Adipocyte (in vitro differentiated cells): ENCODE measurements around the gene TAPBP.

Source experiments
- DNase-seq: peaks from one replicate; pipeline ENCODE4 v3.0.0-alpha.2; 2015; ENCODE audit warnings: low read depth
- H3K27me3 ChIP-seq: replicated peaks from 2 replicates; pipeline ENCODE4 v1.7.0; 2013; ENCODE audit warnings: mild to moderate bottlenecking, low read length, moderate library complexity; ENCODE audit not compliant: control insufficient read depth, insufficient read depth
- H3K36me3 ChIP-seq: 2 replicates; pipeline ENCODE4 v1.7.0; 2013; ENCODE audit warnings: low read length, mild to moderate bottlenecking, moderate library complexity; ENCODE audit not compliant: control insufficient read depth, insufficient read depth, severe bottlenecking
- H3K4me1 ChIP-seq: 2 replicates; pipeline ENCODE4 v1.7.0; 2013; ENCODE audit warnings: mild to moderate bottlenecking, low read length, moderate library complexity; ENCODE audit not compliant: control insufficient read depth, insufficient read depth
- H3K4me3 ChIP-seq: 2 replicates; pipeline ENCODE4 v1.7.0; 2013; ENCODE audit warnings: mild to moderate bottlenecking, low read length, moderate library complexity
- H3K9ac ChIP-seq: 2 replicates; pipeline ENCODE4 v1.7.0; 2013; ENCODE audit warnings: mild to moderate bottlenecking, low read length, moderate library complexity
- H3K9me3 ChIP-seq: 2 replicates; pipeline ENCODE4 v1.7.0; 2013; ENCODE audit warnings: mild to moderate bottlenecking, low read length, moderate library complexity; ENCODE audit not compliant: control insufficient read depth

The TAPBP gene

DNA sequence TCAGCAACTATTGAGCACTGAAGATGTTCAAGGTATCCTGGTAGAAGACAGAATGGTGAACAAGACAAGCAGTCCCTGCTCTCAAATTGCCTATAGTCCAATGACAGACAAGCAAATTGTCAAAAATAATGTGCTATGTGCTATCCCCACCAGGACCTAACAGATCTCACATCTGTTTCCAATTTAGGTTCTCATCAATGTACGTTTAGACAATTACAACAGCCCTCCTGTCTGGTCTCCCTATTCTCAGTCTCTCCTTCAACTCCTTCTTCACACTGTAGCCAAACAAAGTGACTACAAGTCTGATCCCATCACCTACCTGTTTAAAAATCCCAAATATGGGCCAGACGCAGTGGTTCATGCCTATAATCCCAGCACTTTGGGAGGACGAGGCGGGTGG lies 7.5 kb downstream of the TAPBP start:
- Histone ChIP-seq H3K27me3 (no peaks in the 10 kb centered on the region), H3K4me3 (no peak overlapping the region), H3K4me1 (no peaks in the 10 kb centered on the region), H3K9me3 (no peaks in the 10 kb centered on the region), H3K9ac (no peak overlapping the region), H3K36me3 (peaks cover 30% of the 10 kb centered on the region)
- DNase-seq, result no peak

DNA sequence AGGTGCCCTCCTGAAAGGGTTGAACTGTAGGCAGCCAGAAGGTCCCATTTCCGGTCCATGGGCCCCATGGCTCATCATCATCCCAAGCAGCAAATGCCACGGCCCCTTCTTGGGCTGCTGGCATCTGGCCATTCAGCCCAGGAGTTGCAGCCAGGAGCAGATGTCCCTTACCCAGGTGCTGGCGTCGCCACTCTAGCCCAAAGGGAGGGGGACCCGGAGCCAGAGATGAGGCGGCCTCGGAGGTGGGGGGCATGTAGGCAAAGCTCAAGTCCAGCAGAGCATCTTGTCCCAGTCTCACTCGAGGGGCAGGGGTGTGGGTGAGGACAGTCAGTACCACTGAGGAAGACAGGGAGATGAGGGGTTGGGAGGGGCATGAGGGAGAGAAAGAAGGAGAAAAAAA lies 8.8 kb downstream of the TAPBP start:
- Histone ChIP-seq H3K36me3 (peaks cover 30% of the 10 kb centered on the region), H3K27me3 (no peaks in the 10 kb centered on the region), H3K4me3 (no peak overlapping the region), H3K9ac (no peak overlapping the region), H3K9me3 (no peaks in the 10 kb centered on the region), H3K4me1 (peaks cover 7% of the 10 kb centered on the region)
- no peak for DNase-seq

DNA sequence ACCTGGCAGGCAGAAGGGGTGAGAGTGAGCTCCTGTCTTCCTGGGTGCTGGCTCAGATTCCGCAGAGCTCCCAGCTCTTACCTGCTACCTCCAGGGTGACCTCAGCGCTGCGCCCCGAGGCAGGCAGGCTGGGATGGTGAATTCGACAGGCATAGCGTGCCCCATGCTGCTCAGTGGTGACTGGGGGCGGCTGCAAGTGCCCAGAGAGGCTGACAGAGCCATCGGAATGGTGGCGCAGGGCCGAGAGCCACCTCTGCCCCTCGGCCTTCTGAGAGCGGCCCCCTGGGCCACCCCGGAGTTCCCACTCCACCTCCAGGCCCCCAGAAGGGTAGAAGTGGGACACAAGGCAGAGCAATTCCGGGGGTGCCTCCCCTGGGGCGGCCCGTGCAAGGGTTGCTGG lies 9.7 kb downstream of the TAPBP start:
- Histone ChIP-seq H3K9ac (no peak overlapping the region), H3K9me3 (no peaks in the 10 kb centered on the region), H3K4me1 (peaks cover 7% of the 10 kb centered on the region), H3K27me3 (no peaks in the 10 kb centered on the region), H3K4me3 (no peak overlapping the region), H3K36me3 (peaks cover 30% of the 10 kb centered on the region)
- DNase-seq, result no peak

DNA sequence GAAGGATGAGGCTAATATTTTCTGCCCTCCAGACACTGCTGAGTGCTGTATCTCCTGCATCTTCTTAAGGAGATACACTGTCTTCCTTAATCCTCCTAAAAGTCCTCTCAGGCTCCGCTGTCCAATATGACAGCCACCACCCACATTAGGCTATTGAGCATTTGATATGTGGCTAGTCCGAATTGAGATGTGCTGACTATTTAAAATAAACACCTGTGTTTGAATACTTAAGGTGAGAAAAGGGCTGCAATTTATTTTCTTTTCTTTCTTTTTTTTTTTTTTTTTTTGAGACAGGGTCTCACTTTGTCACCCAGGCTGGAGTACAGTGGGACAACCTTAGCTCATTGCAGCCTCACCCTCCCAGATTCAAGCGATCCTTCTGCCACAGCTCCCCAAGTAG lies 12.0 kb downstream of the TAPBP start:
- DNase-seq, result no peak
- Histone ChIP-seq H3K4me1 (peaks cover 16% of the 10 kb centered on the region), H3K4me3 (no peak overlapping the region), H3K27me3 (no peaks in the 10 kb centered on the region), H3K9ac (no peak overlapping the region), H3K9me3 (no peaks in the 10 kb centered on the region), H3K36me3 (peaks cover 30% of the 10 kb centered on the region)

DNA sequence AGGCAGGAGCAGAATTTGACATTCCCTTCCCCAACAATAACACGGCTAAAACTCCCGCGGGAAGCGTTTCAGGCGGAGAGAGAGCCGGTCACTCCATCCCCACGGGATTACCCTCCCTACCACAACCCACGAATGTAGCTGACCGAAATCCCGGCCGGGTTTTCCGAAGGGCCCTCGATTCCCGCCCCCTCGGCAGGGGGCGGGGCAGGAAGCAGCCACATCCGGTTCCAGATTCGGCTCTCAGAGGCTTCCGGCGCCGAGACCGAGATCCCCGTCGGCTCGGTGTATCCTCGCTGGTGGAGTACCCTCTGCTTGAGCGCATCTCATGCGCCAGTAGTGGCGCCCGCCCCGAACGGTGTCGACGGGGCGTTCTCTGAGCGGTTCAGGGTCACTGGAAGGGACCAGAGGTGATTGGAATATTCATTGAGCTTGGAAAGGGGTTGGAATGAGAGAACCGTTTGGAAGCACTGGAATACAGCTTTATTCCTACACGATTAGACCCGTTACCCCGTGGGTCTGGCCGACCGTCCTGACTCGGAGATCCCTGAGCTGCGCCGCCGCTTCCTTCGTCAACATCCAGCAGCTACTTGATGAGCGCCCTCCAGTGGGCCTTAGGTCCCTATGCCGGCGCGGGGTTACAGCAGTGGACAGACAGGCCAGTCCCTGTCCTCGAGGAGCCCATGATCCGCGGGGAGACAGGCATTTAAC lies 14.5 kb downstream of the TAPBP start:
- no peaks in the 10 kb centered on the region for H3K27me3 ChIP-seq
- H3K9me3 ChIP-seq, result no peaks in the 10 kb centered on the region
- peak overlapping the region; percentile 93 for H3K4me3 ChIP-seq
- peaks cover 16% of the 10 kb centered on the region for H3K4me1 ChIP-seq
- H3K9ac ChIP-seq, result peak overlapping the region; percentile 97
- DNase-seq, result peak; percentile 98
- peaks cover 18% of the 10 kb centered on the region for H3K36me3 ChIP-seq

DNA sequence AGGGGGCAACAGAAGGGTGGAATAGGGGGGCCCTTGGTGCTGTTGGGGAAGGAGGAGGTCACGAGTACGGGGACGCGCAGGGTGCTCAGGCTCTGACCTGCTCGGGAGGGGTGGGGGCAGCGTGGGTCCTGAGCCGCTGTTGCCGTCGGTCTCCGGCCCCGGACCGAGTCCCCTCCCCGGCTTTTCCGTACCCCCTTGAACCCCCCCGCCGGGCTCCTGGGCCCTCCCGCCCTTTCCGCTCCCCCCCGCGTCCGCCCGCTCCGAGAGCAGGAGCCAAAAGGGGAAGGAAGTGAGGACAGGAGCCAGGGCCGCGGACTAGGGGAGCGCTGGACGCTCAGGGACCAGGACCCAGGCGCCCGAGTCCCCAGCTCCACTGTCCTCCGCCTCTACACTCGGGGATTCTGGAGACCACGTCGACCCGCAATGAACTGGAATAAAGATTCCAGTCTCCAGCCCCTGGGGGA lies 15.1 kb downstream of the TAPBP start, which contains the start of gene RGL2:
Gene RGL2, minus strand, starts transcription at position 170 of the 464 bp plus-strand sequence. CDS start 332 bp downstream, outside the sequence.
- H3K27me3 ChIP-seq, result no peaks in the 10 kb centered on the region
- H3K4me1 ChIP-seq, result peaks cover 16% of the 10 kb centered on the region
- H3K36me3 ChIP-seq, result peaks cover 16% of the 10 kb centered on the region
- H3K4me3 ChIP-seq, result peak within 1 kb of the TSS; percentile 93
- peak; percentile 77 for DNase-seq
- H3K9ac ChIP-seq, result peak within 1 kb of the TSS; percentile 97
- H3K9me3 ChIP-seq, result no peaks in the 10 kb centered on the region

DNA sequence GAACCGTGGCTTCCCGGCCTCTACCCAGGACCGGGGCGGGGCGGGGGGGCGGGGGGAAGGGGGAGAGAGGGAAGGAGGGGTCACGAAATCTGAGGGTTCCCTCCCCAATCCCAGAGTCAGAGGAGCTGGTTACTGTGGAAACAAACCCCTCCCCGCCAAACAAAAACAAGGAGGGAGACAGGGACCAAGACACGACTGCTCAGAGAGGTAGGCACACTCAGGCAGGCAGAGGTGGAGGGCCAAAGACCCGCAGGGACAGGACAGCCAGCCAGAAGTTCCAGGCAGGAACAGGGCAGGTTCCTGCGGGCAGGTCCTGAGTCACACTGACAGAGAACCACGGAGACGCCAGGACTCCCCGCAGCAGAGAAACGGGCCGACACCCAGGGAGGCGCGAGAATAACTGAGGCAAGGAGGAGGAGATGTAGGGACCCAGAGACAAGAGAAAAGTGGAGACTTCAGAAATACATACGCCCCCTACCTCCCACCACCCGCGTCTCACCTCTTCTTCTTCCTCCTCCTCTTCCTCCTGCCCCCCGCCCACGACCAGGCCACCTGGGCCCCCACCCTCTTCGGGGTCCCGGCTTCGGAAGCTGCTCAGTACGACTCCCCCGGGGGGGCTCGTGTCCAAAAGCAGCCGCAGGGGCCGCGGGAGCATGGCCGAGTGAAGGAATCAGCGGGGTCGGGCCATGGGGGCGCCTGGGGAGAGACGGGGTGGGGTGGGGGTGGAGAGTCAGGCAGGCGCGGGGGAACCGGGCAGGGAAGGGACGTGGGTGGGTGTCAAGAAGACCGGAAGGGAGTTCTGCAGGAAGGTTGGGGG lies 15.7 kb downstream of the TAPBP start:
- Histone ChIP-seq H3K9ac (peak overlapping the region; percentile 97), H3K9me3 (no peaks in the 10 kb centered on the region)
- DNase-seq, result peak; percentile 84

DNA sequence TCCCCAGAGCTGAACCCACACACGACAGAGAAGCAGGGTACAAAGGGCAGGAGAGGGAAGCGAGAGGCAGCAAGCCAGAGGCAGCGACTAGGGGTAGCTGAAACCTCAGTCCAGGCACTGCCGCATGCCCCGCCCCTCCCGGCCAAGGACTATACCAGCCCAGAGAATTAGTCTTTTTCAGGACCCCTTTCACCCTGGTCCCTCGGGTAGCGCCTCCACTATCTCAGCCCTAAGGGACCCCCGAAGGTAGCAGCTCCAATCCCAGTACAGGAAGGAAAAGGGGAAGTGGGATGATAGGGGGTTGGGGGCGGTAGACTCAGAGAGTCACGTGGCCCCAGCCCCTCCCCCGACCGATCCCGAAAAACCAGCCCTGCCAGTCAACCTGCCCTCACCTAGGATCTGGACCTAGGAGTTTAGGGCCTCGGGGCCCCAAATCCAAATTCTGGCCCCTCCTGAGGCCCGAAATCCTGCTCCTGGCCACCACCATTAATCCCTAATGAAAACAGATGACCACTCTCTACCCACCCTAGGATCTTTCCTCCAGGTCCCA lies 16.4 kb downstream of the TAPBP start:
- H3K36me3 ChIP-seq, result peaks cover 12% of the 10 kb centered on the region
- no peak for DNase-seq
- H3K9ac ChIP-seq, result peak overlapping the region; percentile 72
- H3K9me3 ChIP-seq, result no peaks in the 10 kb centered on the region
- peak overlapping the region; percentile 70 for H3K4me3 ChIP-seq
- peaks cover 16% of the 10 kb centered on the region for H3K4me1 ChIP-seq
- no peaks in the 10 kb centered on the region for H3K27me3 ChIP-seq

More for the DNA sequence above, 15.7 kb downstream of the TAPBP start:
- peaks cover 11% of the 10 kb centered on the region for H3K36me3 ChIP-seq
- H3K27me3 ChIP-seq, result no peaks in the 10 kb centered on the region
- H3K4me1 ChIP-seq, result peaks cover 16% of the 10 kb centered on the region
- H3K4me3 ChIP-seq, result peak overlapping the region; percentile 93

DNA sequence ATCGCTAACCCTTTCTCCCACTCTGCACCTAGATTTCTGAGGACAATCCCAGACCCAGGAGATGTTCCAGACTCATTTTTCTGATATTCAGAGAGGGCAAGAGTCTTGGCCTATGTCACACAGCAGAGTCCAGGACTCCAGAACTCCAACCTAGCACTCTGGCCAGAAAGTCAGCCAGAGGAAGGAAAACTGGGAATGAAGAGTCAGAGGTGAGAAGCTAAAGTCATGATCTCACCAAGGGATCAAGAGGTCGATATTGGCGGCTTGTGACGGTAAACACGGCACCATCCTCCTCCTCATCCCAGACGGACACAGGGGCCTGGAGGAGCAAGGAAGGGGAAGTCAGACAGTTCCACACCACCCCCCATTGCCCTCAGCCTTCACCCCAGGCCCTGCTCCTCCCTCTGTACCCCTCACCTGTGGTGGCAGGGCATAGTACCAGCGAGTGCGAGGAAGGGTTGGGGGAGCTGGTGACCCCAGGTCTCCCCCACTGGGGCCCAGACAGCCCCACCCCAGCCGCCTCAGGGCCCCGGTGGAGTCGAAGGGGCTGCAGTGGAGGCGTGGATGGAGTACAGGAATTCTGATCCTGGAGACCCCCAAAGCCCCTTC lies 17.0 kb downstream of the TAPBP start:
- no peaks in the 10 kb centered on the region for H3K9me3 ChIP-seq
- peaks cover 16% of the 10 kb centered on the region for H3K4me1 ChIP-seq
- peaks cover 14% of the 10 kb centered on the region for H3K36me3 ChIP-seq
- peak overlapping the region; percentile 72 for H3K9ac ChIP-seq
- DNase-seq, result no peak
- H3K4me3 ChIP-seq, result no peak overlapping the region
- H3K27me3 ChIP-seq, result no peaks in the 10 kb centered on the region

DNA sequence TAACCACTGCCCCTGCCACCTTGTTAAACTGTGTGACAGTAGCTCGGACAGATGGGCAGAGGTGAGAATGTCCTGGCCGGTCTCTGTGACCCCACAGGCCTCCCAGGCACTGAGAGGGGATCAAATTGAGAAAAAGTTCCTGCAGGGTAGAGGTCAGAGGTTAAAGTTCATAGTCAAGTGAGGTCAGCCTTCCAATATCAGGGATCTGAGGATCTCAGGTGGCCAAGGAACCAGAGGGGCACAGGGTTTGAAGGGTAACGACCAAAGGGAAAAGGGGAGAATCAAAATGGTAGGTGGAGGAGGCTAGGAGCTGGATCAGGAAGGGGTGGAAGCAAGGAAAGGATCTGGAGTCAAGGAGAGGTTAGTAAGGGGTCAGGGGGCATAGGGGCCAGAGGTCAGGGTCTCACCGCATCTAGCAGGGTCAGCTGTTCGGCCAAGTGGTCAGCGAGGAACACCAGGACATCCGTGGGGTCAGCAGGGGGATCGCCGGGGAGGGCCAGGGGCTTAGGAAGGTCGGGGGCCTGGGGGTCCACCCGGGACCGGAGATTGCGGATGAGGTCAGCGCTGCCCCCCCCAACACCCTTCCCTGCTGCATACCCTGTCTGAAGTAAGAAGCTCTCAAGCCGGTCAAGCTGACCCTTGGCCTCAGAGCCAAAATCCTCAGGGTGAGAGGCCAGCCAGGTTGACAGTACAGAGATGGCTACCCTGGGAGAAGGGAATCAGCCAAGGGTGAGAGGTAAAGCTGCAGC lies 18.1 kb downstream of the TAPBP start:
- Histone ChIP-seq H3K4me1 (peaks cover 12% of the 10 kb centered on the region), H3K27me3 (no peaks in the 10 kb centered on the region), H3K9ac (no peak overlapping the region), H3K36me3 (peaks cover 17% of the 10 kb centered on the region), H3K9me3 (no peaks in the 10 kb centered on the region), H3K4me3 (no peak overlapping the region)
- no peak for DNase-seq
